Fibroblast of lung (primary cell): ENCODE data around the gene ASL. TPM values are rescaled to one million over a fixed set of nuclear protein-coding genes. Genes with fewer than 3 reads are reported as not detected.
"Not testable (repeated sequence)": the region's sequence is repeated elsewhere in the genome, so short reads cannot be mapped to it uniquely, and the experiment has no call there.

Source experiments
- DNase-seq, 2 donors: peaks; one replicate each; pipeline versions ENCODE4 v3.0.0 to v3.0.0-alpha.2; 2010; ENCODE audit warnings: low read depth in 2 of 2
- H2AFZ ChIP-seq: 2 replicates; pipeline ENCODE4 v1.5.1; 2012; ENCODE audit warnings: low read length, control low read depth, inconsistent platforms
- H3K27ac ChIP-seq: 2 replicates; pipeline ENCODE4 v1.5.1; 2011; ENCODE audit warnings: low read length, control low read depth; ENCODE audit not compliant: insufficient read depth
- H3K27me3 ChIP-seq: 2 replicates; pipeline ENCODE4 v1.5.1; 2011; ENCODE audit warnings: mild to moderate bottlenecking, low read length; ENCODE audit not compliant: control insufficient read depth, insufficient read depth
- H3K36me3 ChIP-seq: 2 replicates; pipeline ENCODE4 v1.5.1; 2011; ENCODE audit warnings: low read length; ENCODE audit not compliant: control insufficient read depth, insufficient read depth
- H3K4me1 ChIP-seq: 2 replicates; pipeline ENCODE4 v1.5.1; 2011; ENCODE audit warnings: low read length; ENCODE audit not compliant: control insufficient read depth, insufficient read depth; ENCODE audit errors: extremely low read depth
- H3K4me2 ChIP-seq: 2 replicates; pipeline ENCODE4 v1.5.1; 2011; ENCODE audit warnings: low read length, control low read depth; ENCODE audit not compliant: insufficient read depth; ENCODE audit errors: extremely low read depth
- H3K4me3 ChIP-seq, 4 experiments: fragments of 200-600 bp in 1 of 4; sonication (generic) in 1 of 4; replicated peaks in 1 of 4; 2 replicates each; pipeline ENCODE4 v1.5.1; 2011 to 2016; ENCODE audit warnings: low read length in 4 of 4, low read depth in 3 of 4, mild to moderate bottlenecking in 3 of 4, control low read depth in 2 of 4, inconsistent platforms in 1 of 4, mixed read lengths in 1 of 4; ENCODE audit not compliant: insufficient read depth in 1 of 4; ENCODE audit errors: control extremely low read depth in 1 of 4
- H3K79me2 ChIP-seq: 2 replicates; pipeline ENCODE4 v1.5.1; 2012; ENCODE audit warnings: mild to moderate bottlenecking, low read length, inconsistent platforms; ENCODE audit not compliant: control insufficient read depth, insufficient read depth
- H3K9ac ChIP-seq: 2 replicates; pipeline ENCODE4 v1.5.1; 2011; ENCODE audit warnings: mild to moderate bottlenecking, low read length, control low read depth; ENCODE audit not compliant: insufficient read depth
- H3K9me3 ChIP-seq: 2 replicates; pipeline ENCODE4 v1.5.1; 2012; ENCODE audit warnings: low read depth, low read length; ENCODE audit not compliant: control insufficient read depth, insufficient read depth
- H4K20me1 ChIP-seq: 2 replicates; pipeline ENCODE4 v1.5.1; 2011; ENCODE audit warnings: low read length; ENCODE audit not compliant: control insufficient read depth, insufficient read depth; ENCODE audit errors: extremely low read depth
- EZH2 ChIP-seq: IDR thresholded peaks from 2 replicates; pipeline ENCODE4 v1.5.1; 2012; ENCODE audit warnings: low read length, control low read depth, mild to moderate bottlenecking; ENCODE audit errors: missing control alignments
- polyA plus RNA-seq, 2 donors: library from polyadenylated mRNA; depleted of rRNA in 1 of 2; stranded (reverse) in 1 of 2; unstranded in 1 of 2; fragments of >200 nt; gene quantifications; 2 replicates each; pipeline ENCODE4 v1.2.1, GENCODE V29; 2011 to 2012; ENCODE audit warnings: missing spikeins in 1 of 2
- total RNA-seq: library from RNA; depleted of rRNA; stranded (reverse); fragments of >200 nt; gene quantifications from 2 replicates; pipeline ENCODE4 v1.2.1, GENCODE V29; 2014
- TF ChIP-seq, protein P1 (sequence below), 2 donors: IDR thresholded peaks in 1 of 2; conservative IDR thresholded peaks in 1 of 2; 1 replicate in 1 of 2; 2 replicates in 1 of 2; pipeline ENCODE4 v1.5.1; 2011 to 2012; ENCODE audit warnings: low read length in 2 of 2, control low read depth in 1 of 2, inconsistent platforms in 1 of 2, low read depth in 1 of 2, mild to moderate bottlenecking in 1 of 2

Gene ASL
- total and polyA plus RNA-seq, 2 donors (not counting 1 experiment from before 2014, with no cell fraction given) = 27.0 to 36.0 TPM

DNA sequence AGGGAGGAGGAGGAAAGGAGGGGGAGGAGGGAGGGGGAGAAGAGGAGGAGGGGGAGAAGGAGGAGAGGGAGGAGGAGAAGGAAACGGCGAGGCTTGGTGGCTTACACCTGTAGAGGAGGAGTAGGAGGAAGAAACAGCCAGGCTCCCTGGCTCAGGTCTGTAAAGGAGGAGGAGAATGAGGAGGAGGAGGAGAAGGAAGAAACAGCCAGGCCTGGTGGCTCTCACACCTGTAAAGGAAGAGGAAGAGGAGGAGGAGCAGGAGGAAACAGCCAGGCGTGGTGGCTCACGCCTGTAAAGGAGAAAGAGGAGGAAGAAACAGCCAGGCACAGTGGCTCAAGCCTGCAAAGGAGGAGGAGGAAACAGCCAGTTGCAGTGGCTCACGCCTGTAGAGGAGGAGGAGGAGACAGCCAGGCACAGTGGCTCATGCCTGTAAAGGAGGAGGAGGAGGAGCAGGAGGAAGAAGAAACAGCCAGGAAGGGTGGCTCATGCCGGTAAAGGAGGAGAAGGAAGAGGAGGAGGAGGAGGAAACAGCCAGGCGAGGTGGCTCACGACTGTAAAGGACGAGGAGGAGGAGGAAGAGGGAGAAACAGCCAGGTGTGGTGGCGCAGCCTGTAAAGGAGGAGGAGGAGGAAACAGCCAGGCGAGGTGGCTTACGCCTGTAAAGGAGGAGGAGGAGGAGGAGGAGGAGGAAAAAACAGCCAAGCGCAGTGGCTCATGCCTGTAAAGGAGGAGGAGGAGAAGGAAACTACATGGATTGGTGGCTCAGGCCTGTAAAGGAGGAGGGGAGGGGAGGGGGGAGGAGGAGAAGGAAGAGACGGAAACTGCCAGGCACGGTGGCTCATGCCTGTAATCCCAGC, 24.2 kb downstream of the ASL start:
- Histone ChIP-seq H3K4me1 (peaks cover 2% of the 10 kb centered on the region), H3K9ac (no peak overlapping the region), H3K9me3 (no peaks in the 10 kb centered on the region), H3K27me3 (no peaks in the 10 kb centered on the region), H2AFZ (peak overlapping the region; percentile 82), H3K36me3 (no peaks in the 10 kb centered on the region), H4K20me1 (no peaks in the 10 kb centered on the region), H3K4me2 (peak overlapping the region; percentile 79), H3K4me3 (peak overlapping the region; percentile 26 to 57 (median 39)), H3K79me2 (no peaks in the 10 kb centered on the region), H3K27ac (peak overlapping the region; percentile 34)
- peak; percentile 84 to 95 for DNase-seq
- no peak for TF ChIP-seq EZH2
- TF ChIP-seq, protein P1, sequence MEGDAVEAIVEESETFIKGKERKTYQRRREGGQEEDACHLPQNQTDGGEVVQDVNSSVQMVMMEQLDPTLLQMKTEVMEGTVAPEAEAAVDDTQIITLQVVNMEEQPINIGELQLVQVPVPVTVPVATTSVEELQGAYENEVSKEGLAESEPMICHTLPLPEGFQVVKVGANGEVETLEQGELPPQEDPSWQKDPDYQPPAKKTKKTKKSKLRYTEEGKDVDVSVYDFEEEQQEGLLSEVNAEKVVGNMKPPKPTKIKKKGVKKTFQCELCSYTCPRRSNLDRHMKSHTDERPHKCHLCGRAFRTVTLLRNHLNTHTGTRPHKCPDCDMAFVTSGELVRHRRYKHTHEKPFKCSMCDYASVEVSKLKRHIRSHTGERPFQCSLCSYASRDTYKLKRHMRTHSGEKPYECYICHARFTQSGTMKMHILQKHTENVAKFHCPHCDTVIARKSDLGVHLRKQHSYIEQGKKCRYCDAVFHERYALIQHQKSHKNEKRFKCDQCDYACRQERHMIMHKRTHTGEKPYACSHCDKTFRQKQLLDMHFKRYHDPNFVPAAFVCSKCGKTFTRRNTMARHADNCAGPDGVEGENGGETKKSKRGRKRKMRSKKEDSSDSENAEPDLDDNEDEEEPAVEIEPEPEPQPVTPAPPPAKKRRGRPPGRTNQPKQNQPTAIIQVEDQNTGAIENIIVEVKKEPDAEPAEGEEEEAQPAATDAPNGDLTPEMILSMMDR (conservative IDR thresholded peaks at IDR 0.05 in 1 of 2, IDR thresholded peaks at IDR 0.05 in 1 of 2; ENCODE audit: low read depth in 1 of 2, low read length in 2 of 2) = no peak

DNA sequence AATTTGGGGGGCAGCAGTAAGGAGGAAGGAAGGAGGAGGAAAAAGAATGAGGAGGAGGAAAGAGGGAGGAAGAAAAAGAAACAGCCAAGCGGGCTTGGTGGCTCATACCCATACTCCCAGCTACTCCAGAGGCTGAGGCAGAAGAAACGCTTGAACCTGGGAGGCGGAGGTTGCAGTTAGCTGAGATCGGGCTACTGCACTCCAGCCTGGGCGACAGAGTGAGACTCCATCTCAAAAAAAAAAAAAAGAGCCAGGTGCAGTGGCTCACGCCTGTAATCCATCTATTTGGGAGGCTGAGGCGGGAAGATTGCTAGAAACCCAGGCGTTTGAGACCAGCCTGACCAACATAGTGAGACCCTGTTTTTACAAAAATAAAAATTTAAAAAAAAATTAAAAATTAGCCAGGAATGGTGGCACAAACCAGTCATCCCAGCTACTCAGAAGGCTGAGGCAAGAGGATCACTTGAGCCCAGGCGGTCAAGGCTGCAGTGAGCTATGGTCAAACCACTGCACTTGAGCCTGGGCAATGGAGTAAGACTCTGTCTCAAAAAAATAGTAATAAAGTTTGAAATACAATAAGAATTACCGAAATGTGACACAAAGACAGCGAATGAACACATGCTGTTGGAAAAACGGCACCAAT, 24.9 kb downstream of the ASL start:
- H2AFZ ChIP-seq = peak overlapping the region; percentile 57
- H3K4me2 ChIP-seq = peak overlapping the region; percentile 79
- no peak for DNase-seq
- peaks cover 2% of the 10 kb centered on the region for H3K4me1 ChIP-seq
- H3K36me3 ChIP-seq = no peaks in the 10 kb centered on the region
- H3K4me3 ChIP-seq = peak overlapping the region; percentile 26 to 57 (median 38)
- peak overlapping the region; percentile 34 for H3K27ac ChIP-seq
- no peaks in the 10 kb centered on the region for H3K27me3 ChIP-seq
- no peak for TF ChIP-seq EZH2
- TF ChIP-seq, protein P1 (conservative IDR thresholded peaks at IDR 0.05 in 1 of 2, IDR thresholded peaks at IDR 0.05 in 1 of 2; ENCODE audit: low read depth in 1 of 2, low read length in 2 of 2) = no peak
- no peaks in the 10 kb centered on the region for H3K79me2 ChIP-seq
- H3K9me3 ChIP-seq = no peaks in the 10 kb centered on the region
- H4K20me1 ChIP-seq = no peaks in the 10 kb centered on the region
- H3K9ac ChIP-seq = no peak overlapping the region

DNA sequence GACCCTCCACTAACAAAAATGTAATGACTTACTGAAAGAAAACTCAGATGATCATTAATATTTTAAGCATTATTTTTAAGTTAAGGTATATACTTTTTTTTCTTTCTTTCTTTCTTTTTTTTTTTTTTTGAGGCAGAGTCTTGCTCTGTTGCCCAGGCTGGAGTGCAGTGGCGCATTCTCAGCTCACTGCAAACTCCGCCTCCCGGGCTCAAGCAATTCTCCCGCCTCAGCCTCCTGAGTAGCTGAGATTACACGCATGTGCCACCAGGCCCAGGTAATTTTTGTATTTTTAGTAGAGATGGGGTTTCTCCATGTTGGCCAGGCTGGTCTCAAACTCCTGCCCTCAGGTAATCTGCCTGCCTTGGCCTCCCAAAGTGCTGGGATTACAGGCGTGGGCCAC, 26.5 kb downstream of the ASL start:
- H3K4me2 ChIP-seq, H2AFZ ChIP-seq, DNase-seq: not testable (repeated sequence)

DNA sequence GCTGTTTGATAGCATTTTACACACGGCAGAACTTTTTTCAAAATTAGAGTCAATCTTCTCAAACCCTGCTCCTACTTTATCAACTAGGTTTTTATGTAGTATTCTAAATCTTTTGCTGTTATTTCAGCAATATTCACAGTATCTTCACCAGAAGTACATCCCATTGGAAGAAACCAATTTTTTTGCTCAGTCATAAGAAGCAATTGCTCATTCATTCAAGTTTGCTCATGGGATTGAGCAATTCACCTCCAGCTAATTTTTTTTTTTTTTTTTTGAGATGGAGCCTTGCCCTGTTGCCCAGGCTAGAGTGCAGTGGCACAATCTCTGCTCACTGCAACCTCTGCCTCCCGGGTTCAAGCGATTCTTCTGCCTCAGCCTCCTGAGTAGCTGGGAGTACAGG, 28.4 kb downstream of the ASL start:
- DNase-seq = peak in 1 of 2 donors; percentile 30
- not testable (repeated sequence) for H3K9me3 ChIP-seq, H3K4me3 ChIP-seq, H3K4me1 ChIP-seq, H3K36me3 ChIP-seq, H3K27me3 ChIP-seq, H3K27ac ChIP-seq, H4K20me1 ChIP-seq, H3K4me2 ChIP-seq, H2AFZ ChIP-seq, H3K9ac ChIP-seq, H3K79me2 ChIP-seq

More for the DNA sequence above, 26.5 kb downstream of the ASL start:
- not testable (repeated sequence) for H3K27ac ChIP-seq, H3K4me1 ChIP-seq, H3K9me3 ChIP-seq, H3K9ac ChIP-seq, H3K27me3 ChIP-seq, H3K36me3 ChIP-seq, H3K4me3 ChIP-seq, H4K20me1 ChIP-seq, H3K79me2 ChIP-seq
